Uterus (tissue), 2 donors: ENCODE data around the gene PVR.

Experiments used
- POLR2A ChIP-seq, 2 donors: fragments of 450-650 bp; IDR thresholded peaks; one replicate each; pipeline ENCODE4 v1.6.1; 2016; ENCODE audit warnings: antibody characterized with exemption in 2 of 2, mild to moderate bottlenecking in 1 of 2, moderate library complexity in 1 of 2
- TF ChIP-seq, protein P1 (sequence below), 4 experiments: fragments of 200-600 bp in 2 of 4; fragments of 450-650 bp in 2 of 4; sonication (generic) in 2 of 4; IDR thresholded peaks; one replicate each; pipeline ENCODE4 v1.5.1; 2016 to 2019; ENCODE audit warnings: antibody characterized with exemption in 4 of 4, mild to moderate bottlenecking in 2 of 4, moderate library complexity in 1 of 4

DNA sequence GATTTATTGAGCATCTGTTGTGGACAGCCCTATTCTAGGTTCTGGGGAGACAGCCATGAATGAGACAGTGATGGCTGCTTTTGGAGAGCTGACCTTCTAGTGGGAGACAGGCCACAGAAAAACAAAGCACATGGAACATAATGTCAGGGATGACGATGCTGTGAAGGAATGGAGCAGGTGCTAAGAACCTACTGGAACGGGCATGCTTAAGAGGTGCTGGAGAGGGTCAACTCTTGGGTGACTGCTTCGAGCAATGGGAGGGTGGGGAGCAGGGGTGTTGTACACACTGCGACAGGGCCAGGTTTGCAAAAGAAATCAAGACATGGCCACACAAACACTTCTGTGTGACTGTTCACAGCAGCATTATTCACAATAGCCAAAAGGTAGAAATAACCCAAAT lies 43.2 kb downstream of the PVR start:
- TF ChIP-seq POLR2A (IDR thresholded peaks at IDR 0.05) = no peak
- TF ChIP-seq, protein P1, sequence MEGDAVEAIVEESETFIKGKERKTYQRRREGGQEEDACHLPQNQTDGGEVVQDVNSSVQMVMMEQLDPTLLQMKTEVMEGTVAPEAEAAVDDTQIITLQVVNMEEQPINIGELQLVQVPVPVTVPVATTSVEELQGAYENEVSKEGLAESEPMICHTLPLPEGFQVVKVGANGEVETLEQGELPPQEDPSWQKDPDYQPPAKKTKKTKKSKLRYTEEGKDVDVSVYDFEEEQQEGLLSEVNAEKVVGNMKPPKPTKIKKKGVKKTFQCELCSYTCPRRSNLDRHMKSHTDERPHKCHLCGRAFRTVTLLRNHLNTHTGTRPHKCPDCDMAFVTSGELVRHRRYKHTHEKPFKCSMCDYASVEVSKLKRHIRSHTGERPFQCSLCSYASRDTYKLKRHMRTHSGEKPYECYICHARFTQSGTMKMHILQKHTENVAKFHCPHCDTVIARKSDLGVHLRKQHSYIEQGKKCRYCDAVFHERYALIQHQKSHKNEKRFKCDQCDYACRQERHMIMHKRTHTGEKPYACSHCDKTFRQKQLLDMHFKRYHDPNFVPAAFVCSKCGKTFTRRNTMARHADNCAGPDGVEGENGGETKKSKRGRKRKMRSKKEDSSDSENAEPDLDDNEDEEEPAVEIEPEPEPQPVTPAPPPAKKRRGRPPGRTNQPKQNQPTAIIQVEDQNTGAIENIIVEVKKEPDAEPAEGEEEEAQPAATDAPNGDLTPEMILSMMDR (IDR thresholded peaks at IDR 0.05) = no peak
